IMR-90 (cell line): ENCODE measurements around the gene RHEX. TPM values are rescaled to one million over a fixed set of nuclear protein-coding genes. Genes with fewer than 3 reads are reported as not detected.

Source experiments
- ATAC-seq: fragments of 200-7000 bp; cut with Tn5 transposase; 2 replicates; pipeline ENCODE4 v1.9.1; 2020; ENCODE audit warnings: low read depth, mild to moderate bottlenecking, moderate library complexity
- BruUV-seq: library from RNA; stranded (reverse); fragments of 400-500 nt; replicated peaks from 2 replicates; lab custom pipeline; 2021; lab: Mats Ljungman, UMichigan
- CTCF ChIA-PET: fragments of 300-600 bp; formaldehyde crosslinking; extraction: SDS; loops from one replicate; lab custom pipeline; 2021; ENCODE audit warnings: antibody characterized with exemption; lab: Yijun Ruan, JAX
- POLR2A ChIA-PET: fragments of 300-600 bp; sonication (Branson Sonifier 250); formaldehyde crosslinking; loops from one replicate; lab custom pipeline; 2022; ENCODE audit warnings: antibody characterized with exemption; ENCODE audit not compliant: unreplicated experiment; lab: Charles Lee
- DNase-seq: peaks from one replicate; pipeline ENCODE4 v3.0.0; 2013
- H2AFZ ChIP-seq: replicated peaks from 2 replicates; pipeline ENCODE3; 2013; ENCODE audit warnings: low read length, mild to moderate bottlenecking; ENCODE audit not compliant: poor library complexity
- H2AK5ac ChIP-seq: 2 replicates; pipeline ENCODE4 v1.6.1; 2013; ENCODE audit warnings: low read depth, low read length, inconsistent platforms
- H2AK9ac ChIP-seq: replicated peaks from 2 replicates; pipeline ENCODE3; 2013; ENCODE audit warnings: mild to moderate bottlenecking, low read depth, low read length, moderate library complexity; ENCODE audit not compliant: poor library complexity
- H2BK120ac ChIP-seq: 2 replicates; pipeline ENCODE4 v1.6.1; 2013; ENCODE audit warnings: low read depth, low read length, inconsistent platforms
- H2BK15ac ChIP-seq: 3 replicates; pipeline ENCODE4 v1.6.1; 2013; ENCODE audit warnings: low read depth, low read length, inconsistent platforms
- H2BK20ac ChIP-seq: 2 replicates; pipeline ENCODE4 v1.6.1; 2013; ENCODE audit warnings: low read depth, mild to moderate bottlenecking, inconsistent platforms, low read length, moderate library complexity
- H2BK5ac ChIP-seq: 2 replicates; pipeline ENCODE4 v1.6.1; 2013; ENCODE audit warnings: mild to moderate bottlenecking, low read depth, low read length, inconsistent platforms; ENCODE audit not compliant: poor library complexity, severe bottlenecking
- H3K14ac ChIP-seq: replicated peaks from 2 replicates; pipeline ENCODE4 v1.6.1; 2013; ENCODE audit warnings: low read depth, low read length, inconsistent platforms
- H3K18ac ChIP-seq: 2 replicates; pipeline ENCODE4 v1.6.1; 2013; ENCODE audit warnings: low read depth, low read length, control low read depth
- H3K23ac ChIP-seq: 2 replicates; pipeline ENCODE4 v1.6.1; 2013; ENCODE audit warnings: low read depth, low read length, inconsistent platforms
- H3K27ac ChIP-seq: 2 replicates; pipeline ENCODE4 v1.5.1; 2013; ENCODE audit warnings: mild to moderate bottlenecking, control low read depth, low read length; ENCODE audit not compliant: insufficient read depth
- H3K27me3 ChIP-seq: 2 replicates; pipeline ENCODE4 v1.6.1; 2013; ENCODE audit warnings: low read length; ENCODE audit not compliant: control insufficient read depth, insufficient read depth
- H3K36me3 ChIP-seq: 2 replicates; pipeline ENCODE4 v1.6.1; 2013; ENCODE audit warnings: low read length, mixed read lengths; ENCODE audit not compliant: control insufficient read depth, insufficient read depth
- H3K4ac ChIP-seq: 2 replicates; pipeline ENCODE4 v1.6.1; 2013; ENCODE audit warnings: low read depth, low read length, inconsistent platforms
- H3K4me1 ChIP-seq: 2 replicates; pipeline ENCODE4 v1.6.1; 2013; ENCODE audit warnings: low read length, mixed read lengths; ENCODE audit not compliant: control insufficient read depth, insufficient read depth
- H3K4me2 ChIP-seq: 2 replicates; pipeline ENCODE4 v1.6.1; 2013; ENCODE audit warnings: low read depth, mild to moderate bottlenecking, control low read depth, low read length, moderate library complexity
- H3K4me3 ChIP-seq: 2 replicates; pipeline ENCODE4 v1.5.1; 2013; ENCODE audit warnings: low read depth, mild to moderate bottlenecking, control low read depth, low read length, moderate library complexity; ENCODE audit not compliant: insufficient read depth
- H3K56ac ChIP-seq: 2 replicates; pipeline ENCODE4 v1.6.1; 2013; ENCODE audit warnings: low read length, inconsistent platforms; ENCODE audit not compliant: insufficient read depth; ENCODE audit errors: extremely low read depth
- H3K79me1 ChIP-seq, 2 experiments: 2 replicates each; pipeline ENCODE4 v1.6.1; 2013; ENCODE audit warnings: low read length in 2 of 2, inconsistent platforms in 1 of 2, low read depth in 1 of 2
- H3K9ac ChIP-seq: 2 replicates; pipeline ENCODE4 v1.6.1; 2013; ENCODE audit warnings: low read depth, low read length, control low read depth
- H3K9me1 ChIP-seq: 2 replicates; pipeline ENCODE4 v1.6.1; 2013; ENCODE audit warnings: low read length, inconsistent platforms; ENCODE audit not compliant: insufficient read depth
- H3K9me3 ChIP-seq: 2 replicates; pipeline ENCODE4 v1.6.1; 2013; ENCODE audit warnings: low read length; ENCODE audit not compliant: control insufficient read depth, insufficient read depth
- H4K20me1 ChIP-seq: 2 replicates; pipeline ENCODE4 v1.6.1; 2013; ENCODE audit warnings: low read length, inconsistent platforms; ENCODE audit not compliant: insufficient read depth
- H4K5ac ChIP-seq: 2 replicates; pipeline ENCODE4 v1.6.1; 2013; ENCODE audit warnings: mild to moderate bottlenecking, low read depth, low read length, control low read depth
- H4K8ac ChIP-seq, 2 experiments: 2 replicates each; pipeline ENCODE4 v1.6.1; 2013; ENCODE audit warnings: low read depth in 2 of 2, low read length in 2 of 2, control low read depth in 1 of 2, inconsistent platforms in 1 of 2
- H4K91ac ChIP-seq: 2 replicates; pipeline ENCODE4 v1.6.1; 2013; ENCODE audit warnings: low read depth, low read length, inconsistent platforms; ENCODE audit not compliant: insufficient read depth
- FOS ChIP-seq: fragments of 150-350 bp; IDR thresholded peaks from 2 replicates; pipeline ENCODE4 v1.6.1; 2016; ENCODE audit warnings: low read depth, low read length
- MAFK ChIP-seq: IDR thresholded peaks from 2 replicates; pipeline ENCODE4 v1.6.1; 2012; ENCODE audit warnings: low read depth, low read length, improper control_type of control experiment
- WGBS, 2 experiments: methylation state at CpG; one replicate each; pipeline versions ENCODE4 v1.1.5 to v1.1.7; 2013; ENCODE audit warnings: missing lambda C conversion rate in 2 of 2; ENCODE audit not compliant: insufficient read length in 1 of 2; ENCODE audit errors: extremely low coverage in 2 of 2; 5-methylcytosine and 5-hydroxymethylcytosine counted together
- dilution Hi-C: fragments of 300-500 bp; cut with HindIII; formaldehyde crosslinking; loops from one replicate; pipeline ENCODE4 v1.14.3; 2018; ENCODE audit warnings: low sequenced_read_pairs; ENCODE audit not compliant: unreplicated experiment
- in situ Hi-C: fragments of 300-500 bp; cut with MboI; formaldehyde crosslinking; loops from 3 replicates; pipeline ENCODE4 v1.14.3; 2019; ENCODE audit warnings: low sequenced_read_pairs, inconsistent platforms, mixed read lengths
- intact Hi-C: fragments of 100-400 bp; cut with micrococcal nuclease; formaldehyde crosslinking; loops from 2 replicates; pipeline ENCODE4 v1.10.0; 2022
- polyA plus RNA-seq, 3 experiments: library from polyadenylated mRNA; depleted of rRNA; stranded (reverse); fragments of >200 nt; gene quantifications; 2 replicates each; pipeline ENCODE4 v1.2.3, GENCODE V29; 2012; ENCODE audit warnings: low replicate concordance in 1 of 3
- total RNA-seq: library from RNA; depleted of rRNA; stranded (reverse); fragments of >200 nt; gene quantifications from 2 replicates; pipeline ENCODE4 v1.2.3, GENCODE V29; 2012

RHEX gene
- total and polyA plus RNA-seq, 2 of the 4 experiments (the other 2 are of a cell fraction) = not detected

- dilution Hi-C loops = no loop called here
- in situ Hi-C loops = no loop called here
- Histone ChIP-seq H3K18ac (no peak overlapping the region), H3K27me3 (no peaks in the 10 kb centered on the region), H3K27ac (no peak overlapping the region), H4K91ac (no peak overlapping the region), H4K8ac (no peak overlapping the region), H2AFZ (no peak overlapping the region), H3K4me1 (peaks cover 23% of the 10 kb centered on the region), H3K36me3 (no peaks in the 10 kb centered on the region), H3K23ac (no peak overlapping the region), H2BK20ac (no peak overlapping the region), H3K4me2 (no peak overlapping the region), H2AK9ac (no peak overlapping the region), H3K4me3 (no peak overlapping the region), H3K14ac (no peak overlapping the region), H2BK15ac (no peak overlapping the region), H2BK120ac (no peak overlapping the region), H3K79me1 (peaks cover 0 to 12% of the 10 kb centered on the region in 2 experiments; a peak in 2 of 4 replicates), H2AK5ac (no peak overlapping the region), H3K56ac (no peak overlapping the region), H2BK5ac (no peak overlapping the region), H4K20me1 (no peaks in the 10 kb centered on the region), H3K9ac (no peak overlapping the region), H3K9me3 (no peaks in the 10 kb centered on the region), H3K4ac (no peak overlapping the region), H4K5ac (no peak overlapping the region), H3K9me1 (peaks cover 19% of the 10 kb centered on the region)
- DNase-seq (no peak), ATAC-seq (no peak)
- BruUV-seq = no TSS peak
- WGBS, 2 experiments = no CpG with 5 or more reads among the region's 7 CpGs
- TF ChIP-seq MAFK (no peak), FOS (no peak)
- POLR2A ChIA-PET = no interaction called here
- CTCF ChIA-PET = no interaction called here
- intact Hi-C loops = no loop called here
Observed at GRCh38 chr1:206005234-206005633, 47.7 kb upstream of the RHEX start.
